SK-N-SH treated with all-trans-retinoic acid at 6 μM for 48 hours (cell line): ENCODE data around the gene KDM4C.

Experiments
- ATAC-seq: fragments of 200-7000 bp; cut with Tn5 transposase; 3 replicates; pipeline ENCODE4 v1.9.1; 2020; ENCODE audit warnings: mild to moderate bottlenecking, moderate library complexity
- ARNTL ChIP-seq: fragments of 450-650 bp; formaldehyde crosslinking; IDR thresholded peaks from 2 replicates; pipeline ENCODE4 v1.5.0; 2020; ENCODE audit warnings: low read depth, mild to moderate bottlenecking, moderate library complexity, borderline replicate concordance
- BACH2 ChIP-seq: fragments of 250-450 bp; sonication (Bioruptor Pico); IDR thresholded peaks from 2 replicates; pipeline ENCODE4 v1.9.0; 2021; ENCODE audit warnings: mild to moderate bottlenecking, borderline replicate concordance
- CSDC2 ChIP-seq: fragments of 250-450 bp; sonication (Bioruptor Pico); IDR thresholded peaks from 2 replicates; pipeline ENCODE4 v1.5.0; 2020; ENCODE audit warnings: mild to moderate bottlenecking, moderate library complexity
- ESRRG ChIP-seq: fragments of 250-450 bp; sonication (Bioruptor Pico); IDR thresholded peaks from 2 replicates; pipeline ENCODE4 v1.6.1; 2021; ENCODE audit warnings: mild to moderate bottlenecking
- GLIS3 ChIP-seq: fragments of 250-450 bp; sonication (Bioruptor Pico); IDR thresholded peaks from 2 replicates; pipeline ENCODE4 v1.5.0; 2020; ENCODE audit warnings: mild to moderate bottlenecking, moderate library complexity
- ISL1 ChIP-seq: fragments of 250-450 bp; sonication (Bioruptor Pico); IDR thresholded peaks from 2 replicates; pipeline ENCODE4 v2.1.2; 2022; ENCODE audit warnings: mild to moderate bottlenecking, moderate library complexity
- OSR1 ChIP-seq: fragments of 250-450 bp; sonication (Bioruptor Pico); IDR thresholded peaks from 2 replicates; pipeline ENCODE4 v1.8.0; 2022; ENCODE audit warnings: moderate library complexity, mild to moderate bottlenecking, inconsistent platforms
- PPARA ChIP-seq: fragments of 250-450 bp; sonication (Bioruptor Pico); IDR thresholded peaks from 2 replicates; pipeline ENCODE4 v1.5.0; 2020; ENCODE audit warnings: mild to moderate bottlenecking, borderline replicate concordance
- RARB ChIP-seq: fragments of 250-450 bp; sonication (Bioruptor Pico); IDR thresholded peaks from 2 replicates; pipeline ENCODE4 v1.8.0; 2021; ENCODE audit warnings: mild to moderate bottlenecking, moderate library complexity
- SNAI2 ChIP-seq: fragments of 250-450 bp; sonication (Bioruptor Pico); IDR thresholded peaks from 2 replicates; pipeline ENCODE4 v1.5.0; 2020; ENCODE audit warnings: mild to moderate bottlenecking, moderate library complexity
- TCF4 ChIP-seq: fragments of 250-450 bp; sonication (Bioruptor Pico); IDR thresholded peaks from 2 replicates; pipeline ENCODE4 v1.8.0; 2021; ENCODE audit warnings: mild to moderate bottlenecking, moderate library complexity, borderline replicate concordance
- ZC3H10 ChIP-seq: fragments of 250-450 bp; sonication (Bioruptor Pico); IDR thresholded peaks from 2 replicates; pipeline ENCODE4 v1.5.1; 2021; ENCODE audit warnings: mild to moderate bottlenecking, moderate library complexity
- ZFP3 ChIP-seq: fragments of 250-450 bp; sonication (Bioruptor Pico); IDR thresholded peaks from 2 replicates; pipeline ENCODE4 v1.5.0; 2020; ENCODE audit warnings: mild to moderate bottlenecking, moderate library complexity
- ZFP30 ChIP-seq: fragments of 450-650 bp; formaldehyde crosslinking; IDR thresholded peaks from 2 replicates; pipeline ENCODE4 v1.5.0; 2022; ENCODE audit warnings: mild to moderate bottlenecking, moderate library complexity
- ZNF70 ChIP-seq: fragments of 450-650 bp; formaldehyde crosslinking; IDR thresholded peaks from 2 replicates; pipeline ENCODE4 v1.5.0; 2020; ENCODE audit warnings: mild to moderate bottlenecking, moderate library complexity
- ZNF8 ChIP-seq: fragments of 450-650 bp; formaldehyde crosslinking; IDR thresholded peaks from 2 replicates; pipeline ENCODE4 v1.5.0; 2020; ENCODE audit warnings: mild to moderate bottlenecking, moderate library complexity
- TF ChIP-seq, protein P1 (sequence below): fragments of 250-450 bp; sonication (Bioruptor Pico); IDR thresholded peaks from 2 replicates; pipeline ENCODE4 v1.5.1; 2020; ENCODE audit warnings: low read depth, mild to moderate bottlenecking, moderate library complexity
- TF ChIP-seq, protein P2 (sequence below): fragments of 250-450 bp; sonication (Bioruptor Pico); IDR thresholded peaks from 2 replicates; pipeline ENCODE4 v1.8.0; 2021; ENCODE audit warnings: low read depth, mild to moderate bottlenecking, moderate library complexity, borderline replicate concordance
- TF ChIP-seq, protein P3 (sequence below): fragments of 250-450 bp; sonication (Bioruptor Pico); IDR thresholded peaks from 2 replicates; pipeline ENCODE4 v1.5.1; 2021; ENCODE audit warnings: mild to moderate bottlenecking, moderate library complexity
- TF ChIP-seq, protein P4 (sequence below): fragments of 250-450 bp; sonication (Bioruptor Pico); IDR thresholded peaks from 2 replicates; pipeline ENCODE4 v1.5.0; 2020; ENCODE audit warnings: mild to moderate bottlenecking, moderate library complexity
- TF ChIP-seq, protein P5 (sequence below): fragments of 250-450 bp; sonication (Bioruptor Pico); IDR thresholded peaks from 2 replicates; pipeline ENCODE4 v1.8.0; 2020; ENCODE audit warnings: mild to moderate bottlenecking, moderate library complexity, borderline replicate concordance

The KDM4C gene

DNA sequence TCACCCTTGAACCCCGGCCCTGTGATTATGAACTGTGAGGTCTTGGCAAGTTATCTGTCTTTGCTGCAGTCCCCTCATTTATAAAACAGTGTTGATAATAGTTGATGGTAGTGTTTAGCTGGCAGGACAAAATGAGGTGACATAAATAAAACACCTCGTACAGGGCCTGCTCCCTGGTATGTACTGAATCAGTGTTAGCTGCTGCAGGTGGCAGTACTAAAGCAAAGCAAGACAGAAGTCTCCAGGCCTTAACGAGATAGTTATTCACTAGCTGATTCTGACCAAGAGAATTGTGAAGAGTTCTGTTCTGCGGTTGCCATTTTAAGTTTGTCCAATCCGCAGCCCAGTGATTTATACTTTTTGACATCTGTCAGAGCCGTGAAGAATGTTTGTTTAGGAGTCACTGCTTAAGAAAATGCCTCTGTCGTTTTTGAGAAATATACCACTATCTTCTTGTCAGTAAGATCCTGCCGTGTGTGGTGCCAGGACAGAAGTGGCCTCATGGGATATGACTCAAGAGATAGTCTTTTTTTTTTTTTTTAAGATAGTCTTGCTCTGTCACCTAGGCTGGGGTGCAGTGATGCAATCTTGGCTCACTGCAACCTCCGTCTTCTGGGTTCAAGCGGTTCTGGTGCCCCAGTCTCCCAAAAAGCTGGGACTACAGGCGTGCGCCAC, 75.9 kb downstream of the KDM4C start:
- TF ChIP-seq RARB (CRISPR knock-in tag) (no peak), ZFP30 (CRISPR knock-in tag) (no peak), ARNTL (CRISPR knock-in tag) (no peak), TCF4 (CRISPR knock-in tag) (no peak), ZC3H10 (CRISPR knock-in tag) (no peak), ISL1 (CRISPR knock-in tag) (no peak), SNAI2 (CRISPR knock-in tag) (no peak), ZFP3 (CRISPR knock-in tag) (no peak), CSDC2 (no peak), ZNF70 (CRISPR knock-in tag) (no peak), GLIS3 (no peak), BACH2 (no peak), ZNF8 (CRISPR knock-in tag) (no peak), ESRRG (no peak)
- TF ChIP-seq, protein P1, sequence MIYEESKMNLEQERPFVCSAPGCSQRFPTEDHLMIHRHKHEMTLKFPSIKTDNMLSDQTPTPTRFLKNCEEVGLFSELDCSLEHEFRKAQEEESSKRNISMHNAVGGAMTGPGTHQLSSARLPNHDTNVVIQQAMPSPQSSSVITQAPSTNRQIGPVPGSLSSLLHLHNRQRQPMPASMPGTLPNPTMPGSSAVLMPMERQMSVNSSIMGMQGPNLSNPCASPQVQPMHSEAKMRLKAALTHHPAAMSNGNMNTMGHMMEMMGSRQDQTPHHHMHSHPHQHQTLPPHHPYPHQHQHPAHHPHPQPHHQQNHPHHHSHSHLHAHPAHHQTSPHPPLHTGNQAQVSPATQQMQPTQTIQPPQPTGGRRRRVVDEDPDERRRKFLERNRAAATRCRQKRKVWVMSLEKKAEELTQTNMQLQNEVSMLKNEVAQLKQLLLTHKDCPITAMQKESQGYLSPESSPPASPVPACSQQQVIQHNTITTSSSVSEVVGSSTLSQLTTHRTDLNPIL (CRISPR knock-in tag): no peak
- TF ChIP-seq, protein P2, sequence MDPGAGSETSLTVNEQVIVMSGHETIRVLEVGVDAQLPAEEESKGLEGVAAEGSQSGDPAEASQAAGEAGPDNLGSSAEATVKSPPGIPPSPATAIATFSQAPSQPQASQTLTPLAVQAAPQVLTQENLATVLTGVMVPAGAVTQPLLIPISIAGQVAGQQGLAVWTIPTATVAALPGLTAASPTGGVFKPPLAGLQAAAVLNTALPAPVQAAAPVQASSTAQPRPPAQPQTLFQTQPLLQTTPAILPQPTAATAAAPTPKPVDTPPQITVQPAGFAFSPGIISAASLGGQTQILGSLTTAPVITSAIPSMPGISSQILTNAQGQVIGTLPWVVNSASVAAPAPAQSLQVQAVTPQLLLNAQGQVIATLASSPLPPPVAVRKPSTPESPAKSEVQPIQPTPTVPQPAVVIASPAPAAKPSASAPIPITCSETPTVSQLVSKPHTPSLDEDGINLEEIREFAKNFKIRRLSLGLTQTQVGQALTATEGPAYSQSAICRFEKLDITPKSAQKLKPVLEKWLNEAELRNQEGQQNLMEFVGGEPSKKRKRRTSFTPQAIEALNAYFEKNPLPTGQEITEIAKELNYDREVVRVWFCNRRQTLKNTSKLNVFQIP (CRISPR knock-in tag): no peak
- TF ChIP-seq, protein P3, sequence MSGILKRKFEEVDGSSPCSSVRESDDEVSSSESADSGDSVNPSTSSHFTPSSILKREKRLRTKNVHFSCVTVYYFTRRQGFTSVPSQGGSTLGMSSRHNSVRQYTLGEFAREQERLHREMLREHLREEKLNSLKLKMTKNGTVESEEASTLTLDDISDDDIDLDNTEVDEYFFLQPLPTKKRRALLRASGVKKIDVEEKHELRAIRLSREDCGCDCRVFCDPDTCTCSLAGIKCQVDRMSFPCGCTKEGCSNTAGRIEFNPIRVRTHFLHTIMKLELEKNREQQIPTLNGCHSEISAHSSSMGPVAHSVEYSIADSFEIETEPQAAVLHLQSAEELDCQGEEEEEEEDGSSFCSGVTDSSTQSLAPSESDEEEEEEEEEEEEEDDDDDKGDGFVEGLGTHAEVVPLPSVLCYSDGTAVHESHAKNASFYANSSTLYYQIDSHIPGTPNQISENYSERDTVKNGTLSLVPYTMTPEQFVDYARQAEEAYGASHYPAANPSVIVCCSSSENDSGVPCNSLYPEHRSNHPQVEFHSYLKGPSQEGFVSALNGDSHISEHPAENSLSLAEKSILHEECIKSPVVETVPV: no peak
- TF ChIP-seq, protein P4, sequence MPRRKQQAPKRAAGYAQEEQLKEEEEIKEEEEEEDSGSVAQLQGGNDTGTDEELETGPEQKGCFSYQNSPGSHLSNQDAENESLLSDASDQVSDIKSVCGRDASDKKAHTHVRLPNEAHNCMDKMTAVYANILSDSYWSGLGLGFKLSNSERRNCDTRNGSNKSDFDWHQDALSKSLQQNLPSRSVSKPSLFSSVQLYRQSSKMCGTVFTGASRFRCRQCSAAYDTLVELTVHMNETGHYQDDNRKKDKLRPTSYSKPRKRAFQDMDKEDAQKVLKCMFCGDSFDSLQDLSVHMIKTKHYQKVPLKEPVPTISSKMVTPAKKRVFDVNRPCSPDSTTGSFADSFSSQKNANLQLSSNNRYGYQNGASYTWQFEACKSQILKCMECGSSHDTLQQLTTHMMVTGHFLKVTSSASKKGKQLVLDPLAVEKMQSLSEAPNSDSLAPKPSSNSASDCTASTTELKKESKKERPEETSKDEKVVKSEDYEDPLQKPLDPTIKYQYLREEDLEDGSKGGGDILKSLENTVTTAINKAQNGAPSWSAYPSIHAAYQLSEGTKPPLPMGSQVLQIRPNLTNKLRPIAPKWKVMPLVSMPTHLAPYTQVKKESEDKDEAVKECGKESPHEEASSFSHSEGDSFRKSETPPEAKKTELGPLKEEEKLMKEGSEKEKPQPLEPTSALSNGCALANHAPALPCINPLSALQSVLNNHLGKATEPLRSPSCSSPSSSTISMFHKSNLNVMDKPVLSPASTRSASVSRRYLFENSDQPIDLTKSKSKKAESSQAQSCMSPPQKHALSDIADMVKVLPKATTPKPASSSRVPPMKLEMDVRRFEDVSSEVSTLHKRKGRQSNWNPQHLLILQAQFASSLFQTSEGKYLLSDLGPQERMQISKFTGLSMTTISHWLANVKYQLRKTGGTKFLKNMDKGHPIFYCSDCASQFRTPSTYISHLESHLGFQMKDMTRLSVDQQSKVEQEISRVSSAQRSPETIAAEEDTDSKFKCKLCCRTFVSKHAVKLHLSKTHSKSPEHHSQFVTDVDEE (CRISPR knock-in tag): no peak
- TF ChIP-seq, protein P5, sequence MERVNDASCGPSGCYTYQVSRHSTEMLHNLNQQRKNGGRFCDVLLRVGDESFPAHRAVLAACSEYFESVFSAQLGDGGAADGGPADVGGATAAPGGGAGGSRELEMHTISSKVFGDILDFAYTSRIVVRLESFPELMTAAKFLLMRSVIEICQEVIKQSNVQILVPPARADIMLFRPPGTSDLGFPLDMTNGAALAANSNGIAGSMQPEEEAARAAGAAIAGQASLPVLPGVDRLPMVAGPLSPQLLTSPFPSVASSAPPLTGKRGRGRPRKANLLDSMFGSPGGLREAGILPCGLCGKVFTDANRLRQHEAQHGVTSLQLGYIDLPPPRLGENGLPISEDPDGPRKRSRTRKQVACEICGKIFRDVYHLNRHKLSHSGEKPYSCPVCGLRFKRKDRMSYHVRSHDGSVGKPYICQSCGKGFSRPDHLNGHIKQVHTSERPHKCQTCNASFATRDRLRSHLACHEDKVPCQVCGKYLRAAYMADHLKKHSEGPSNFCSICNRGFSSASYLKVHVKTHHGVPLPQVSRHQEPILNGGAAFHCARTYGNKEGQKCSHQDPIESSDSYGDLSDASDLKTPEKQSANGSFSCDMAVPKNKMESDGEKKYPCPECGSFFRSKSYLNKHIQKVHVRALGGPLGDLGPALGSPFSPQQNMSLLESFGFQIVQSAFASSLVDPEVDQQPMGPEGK (CRISPR knock-in tag): no peak
- ATAC-seq: no peak

DNA sequence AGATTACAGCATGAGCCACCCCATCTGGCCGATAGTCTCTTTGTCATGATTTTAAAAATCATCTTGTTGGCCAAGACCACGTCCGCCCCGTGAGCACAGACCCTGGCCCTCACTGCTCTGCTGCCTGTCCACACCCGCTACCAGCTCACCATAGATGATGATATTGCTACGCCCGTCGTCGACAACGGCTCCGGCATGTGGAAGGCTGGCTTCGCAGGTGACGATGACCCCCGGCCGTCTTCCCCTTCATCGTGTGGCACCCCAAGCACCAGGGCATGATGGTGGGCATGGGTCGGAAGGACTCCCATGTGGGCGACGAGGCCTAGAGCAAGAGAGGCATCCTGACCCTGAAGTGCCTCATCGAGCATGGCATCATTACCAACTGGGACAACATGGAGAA, 76.5 kb downstream of the KDM4C start:
- ATAC-seq: no peak

More for the DNA sequence above, 76.5 kb downstream of the KDM4C start:
- TF ChIP-seq, protein P3: no peak
- no peak for TF ChIP-seq ESRRG
- no peak for TF ChIP-seq TCF4 (CRISPR knock-in tag)
- TF ChIP-seq, protein P1 (CRISPR knock-in tag): no peak
- no peak for TF ChIP-seq ZFP3 (CRISPR knock-in tag)
- no peak for TF ChIP-seq PPARA (CRISPR knock-in tag)
- TF ChIP-seq ZC3H10 (CRISPR knock-in tag): no peak
- no peak for TF ChIP-seq OSR1
- TF ChIP-seq, protein P4 (CRISPR knock-in tag): no peak
- no peak for TF ChIP-seq BACH2
- no peak for TF ChIP-seq ZFP30 (CRISPR knock-in tag)
